HG02678 (cell line): ENCODE data around the gene MTUS2.

Source experiments
- ATAC-seq: cut with Tn5 transposase; IDR thresholded peaks from one replicate; pipeline ENCODE4 v1.9.1; 2021; ENCODE audit warnings: mild to moderate bottlenecking, moderate library complexity; ENCODE audit not compliant: unreplicated experiment

Gene MTUS2

DNA sequence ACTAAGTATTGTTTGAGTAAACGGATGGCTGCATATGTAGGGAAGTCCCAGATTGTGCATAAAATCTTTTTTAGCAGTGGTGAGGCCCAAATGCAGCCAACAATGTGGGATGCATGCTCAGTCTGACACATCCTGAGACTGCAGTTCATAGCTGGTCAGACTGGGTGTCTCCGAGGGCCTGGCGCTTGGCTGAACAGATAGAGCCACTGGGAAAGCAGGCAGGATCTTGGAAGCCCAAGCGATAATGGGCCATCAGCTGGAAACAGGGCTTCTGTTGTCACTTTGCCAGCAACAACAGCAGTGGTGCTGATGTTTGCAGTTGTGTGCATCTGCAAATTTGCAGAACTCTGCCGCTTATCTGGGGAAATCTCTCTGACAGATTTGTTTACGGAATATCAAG is 36.1 kb downstream of the MTUS2 start:
- ATAC-seq: no peak

DNA sequence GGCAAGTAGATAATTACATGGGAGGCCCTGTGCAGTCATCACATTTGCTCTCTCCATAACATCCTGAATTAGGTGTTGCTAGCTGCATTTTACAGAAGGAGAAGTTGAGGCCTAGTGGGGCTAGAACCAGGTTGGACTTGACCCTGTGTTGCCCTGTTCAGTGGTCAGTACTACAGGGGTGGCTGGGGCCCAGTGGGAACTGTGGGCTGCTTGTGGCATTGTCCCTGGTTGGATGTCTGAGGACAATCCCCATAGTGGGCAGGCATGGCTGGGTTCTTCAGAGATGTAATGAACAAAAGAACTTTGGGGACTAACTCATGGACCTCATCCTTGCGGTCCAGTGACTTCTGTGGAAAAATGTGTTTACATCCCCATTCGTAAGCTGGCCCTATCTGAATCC is 38.9 kb downstream of the MTUS2 start:
- no peak for ATAC-seq

DNA sequence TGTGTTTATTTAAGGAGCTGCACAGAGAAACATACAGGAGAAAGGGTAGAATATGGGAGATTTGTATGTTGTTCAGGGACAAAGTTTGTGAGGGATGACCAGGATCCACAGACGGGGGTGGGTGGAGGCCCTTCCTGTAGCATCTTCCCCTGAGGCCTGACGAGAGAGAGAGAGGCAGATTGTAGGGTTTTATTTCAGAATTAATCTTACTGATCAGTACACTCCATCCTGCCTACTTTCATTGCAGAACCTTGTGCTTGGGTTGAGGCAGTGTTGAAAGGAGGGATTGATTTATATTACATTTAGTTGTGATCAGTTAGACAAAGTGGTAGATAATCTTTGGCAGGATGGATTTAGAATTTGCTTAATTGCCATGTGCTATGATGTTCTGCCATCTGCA is 39.6 kb downstream of the MTUS2 start:
- ATAC-seq: no peak

DNA sequence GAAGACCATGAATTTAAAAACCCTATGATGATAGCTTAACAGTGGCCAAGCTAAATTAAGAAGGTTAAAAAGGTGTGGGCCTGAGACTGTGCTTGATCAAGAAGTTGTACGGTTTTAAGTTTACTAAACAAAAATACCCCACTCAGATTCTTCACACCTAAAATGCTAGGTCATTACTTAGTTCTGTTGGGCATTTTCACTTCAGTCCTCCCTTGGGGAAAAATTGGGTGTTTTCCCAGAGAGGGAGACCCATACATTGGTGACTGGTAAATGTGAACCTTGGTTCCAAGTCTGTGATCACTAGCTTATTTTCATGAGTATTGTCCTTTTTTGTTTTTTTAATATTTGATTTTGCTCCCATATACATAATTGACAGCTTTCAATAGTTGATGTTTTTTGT is 44.4 kb downstream of the MTUS2 start:
- ATAC-seq: no peak

GRCh38 chr13:28865149-28865744 is 45.1 kb downstream of the MTUS2 start:
- ATAC-seq: no peak

- ATAC-seq: no peak
These were observed 45.8 kb downstream of the MTUS2 start for GRCh38 chr13:28865951-28866350.

- no peak for ATAC-seq
These were observed 46.8 kb downstream of the MTUS2 start for GRCh38 chr13:28866932-28867331.

DNA sequence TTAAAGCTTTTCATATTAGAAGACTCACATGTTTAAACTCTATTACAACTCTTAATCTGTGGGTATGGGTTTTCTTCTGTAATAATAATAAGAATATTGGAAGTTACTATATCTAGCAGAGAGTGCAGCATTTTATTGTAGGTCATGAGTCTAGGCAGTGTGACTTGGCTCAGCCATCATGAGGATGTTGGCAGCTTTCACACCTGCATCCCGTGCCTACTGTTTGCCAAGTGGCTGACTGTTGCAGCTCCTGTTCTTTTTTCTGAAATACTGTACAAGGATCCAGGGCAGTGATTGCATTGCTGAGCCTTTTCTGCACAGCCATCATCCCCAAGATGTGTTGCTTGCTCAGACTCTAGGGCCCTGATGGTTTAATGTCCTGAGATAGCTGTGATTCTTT is 47.4 kb downstream of the MTUS2 start:
- no peak for ATAC-seq

- ATAC-seq: no peak
These were observed 52.5 kb downstream of the MTUS2 start for GRCh38 chr13:28872427-28873176.

GRCh38 chr13:28875846-28876615 is 55.9 kb downstream of the MTUS2 start:
- ATAC-seq: no peak

- ATAC-seq: no peak
These were observed 57.3 kb downstream of the MTUS2 start for GRCh38 chr13:28877408-28877807.

DNA sequence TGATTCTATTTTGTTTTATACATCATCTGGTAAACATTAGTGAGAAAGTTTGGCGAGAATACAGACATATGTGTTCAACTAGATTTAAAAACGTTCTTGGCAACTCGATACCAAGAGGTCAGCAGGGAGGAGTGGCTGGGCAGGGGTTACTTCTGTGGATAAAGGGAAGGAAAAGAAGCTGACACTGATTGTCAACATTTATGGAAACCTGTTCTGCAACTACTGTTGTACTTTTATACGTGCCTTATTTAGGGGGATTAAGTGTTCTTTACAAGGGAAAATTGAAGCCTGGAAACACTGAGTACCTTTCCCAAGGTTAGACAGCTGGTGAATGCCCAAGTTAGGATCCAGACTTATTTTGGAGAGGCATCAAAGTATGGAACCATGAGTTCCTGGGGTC is 65.0 kb downstream of the MTUS2 start:
- no peak for ATAC-seq

DNA sequence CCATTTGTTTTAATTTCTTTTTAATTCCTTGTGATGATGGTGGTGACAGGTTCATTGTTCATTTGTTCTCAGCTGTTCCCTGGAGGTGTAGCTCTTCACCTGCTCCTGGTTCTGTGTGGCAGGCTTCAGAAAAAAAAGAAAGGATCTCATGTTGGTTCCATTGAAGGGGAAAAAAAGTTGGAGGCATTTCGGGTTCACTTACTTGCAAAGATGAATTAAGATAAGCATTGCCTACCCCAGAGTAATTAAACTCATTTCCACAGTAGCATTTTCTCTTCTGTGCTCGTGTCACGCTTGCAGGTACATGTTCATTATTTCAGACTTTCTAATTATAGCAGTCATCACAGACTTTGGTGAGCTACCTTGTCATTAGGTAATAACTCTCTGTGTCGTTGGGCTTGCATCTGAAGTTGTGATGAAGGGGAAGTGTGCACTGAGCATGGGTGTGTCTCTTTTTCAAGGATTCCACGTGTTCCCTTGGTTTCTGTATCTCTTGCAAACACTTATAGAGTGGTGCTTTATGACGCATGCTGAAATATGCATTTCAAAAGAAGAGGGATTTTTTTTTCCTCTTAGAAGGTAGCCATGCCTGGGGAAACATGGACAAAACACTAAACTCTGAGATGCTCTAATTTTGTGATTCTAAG is 69.1 kb downstream of the MTUS2 start:
- no peak for ATAC-seq

DNA sequence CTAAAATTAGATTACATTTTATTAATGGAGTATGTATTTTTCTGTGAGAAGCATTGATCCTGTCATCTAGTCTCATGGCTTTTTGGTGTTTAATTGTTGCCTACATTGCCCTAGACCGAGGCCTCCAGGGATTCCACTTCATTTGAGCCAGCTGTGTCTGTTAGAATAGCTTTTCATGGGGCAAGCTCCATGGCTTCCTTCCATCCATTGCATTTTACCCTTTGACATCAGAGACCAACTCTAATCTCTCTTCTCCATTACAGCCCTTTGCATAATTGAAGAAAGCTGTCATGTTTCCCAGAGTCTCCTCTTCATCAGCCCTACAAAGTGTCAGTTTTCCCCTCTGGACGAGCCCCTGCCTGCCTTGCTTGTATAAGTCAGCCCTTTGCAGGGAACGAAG is 70.6 kb downstream of the MTUS2 start:
- no peak for ATAC-seq

DNA sequence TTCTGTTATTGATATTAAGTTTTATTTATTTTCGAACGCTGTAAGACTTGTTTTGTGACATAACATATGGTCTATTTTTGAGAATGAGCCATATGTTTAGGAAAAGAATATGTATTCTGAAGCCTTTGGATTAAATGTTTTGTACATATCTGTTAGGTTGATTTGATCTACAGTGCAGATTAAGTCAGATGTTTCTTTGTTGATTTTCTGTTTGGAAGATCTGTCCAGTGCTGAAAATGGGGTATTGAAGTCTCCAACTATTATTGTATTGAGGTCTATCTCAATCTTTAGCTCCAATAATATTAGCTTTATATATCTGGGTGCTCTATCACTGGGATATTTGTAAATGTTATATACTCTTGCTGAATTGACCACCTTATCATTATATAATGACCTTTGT is 97.9 kb downstream of the MTUS2 start:
- ATAC-seq: no peak

DNA sequence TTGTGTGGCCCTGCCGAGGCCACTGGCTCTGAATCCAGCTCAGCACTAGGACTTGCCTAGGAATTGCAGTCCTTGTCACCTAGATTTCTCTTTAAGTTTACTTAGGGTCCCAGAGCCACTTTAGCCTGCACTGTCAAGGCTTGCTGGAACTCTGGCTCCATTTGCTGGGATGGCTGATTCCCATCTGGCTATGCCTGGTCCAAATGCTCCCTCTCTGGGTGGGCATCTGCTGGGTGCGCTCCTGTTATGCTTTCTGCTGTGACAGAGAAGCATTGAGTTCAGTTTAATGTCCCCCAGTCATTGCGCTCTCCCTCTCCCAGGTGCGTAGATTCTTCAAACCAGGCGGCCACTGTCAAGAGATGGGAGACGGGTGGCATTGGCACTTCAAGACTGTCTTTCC is 102.2 kb downstream of the MTUS2 start:
- ATAC-seq: no peak

DNA sequence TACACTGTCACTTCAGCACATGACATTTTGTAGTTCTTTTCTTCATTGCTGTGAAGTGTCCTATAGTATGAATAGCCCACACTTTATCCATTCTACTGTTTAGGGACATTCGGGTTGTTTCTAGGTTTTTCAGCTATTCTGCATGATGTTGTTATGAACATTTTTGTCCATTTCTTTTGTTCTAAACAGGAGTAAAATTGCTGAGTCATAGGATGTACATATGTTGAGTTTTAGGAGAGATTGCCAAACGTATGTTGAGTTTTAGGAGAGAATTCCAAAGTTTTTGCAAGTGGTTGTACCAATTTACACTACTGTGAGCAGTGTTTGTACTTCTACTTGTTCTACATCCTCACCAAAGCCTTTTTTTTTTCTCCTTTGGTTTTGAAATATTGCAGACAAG is 115.0 kb downstream of the MTUS2 start:
- no peak for ATAC-seq

DNA sequence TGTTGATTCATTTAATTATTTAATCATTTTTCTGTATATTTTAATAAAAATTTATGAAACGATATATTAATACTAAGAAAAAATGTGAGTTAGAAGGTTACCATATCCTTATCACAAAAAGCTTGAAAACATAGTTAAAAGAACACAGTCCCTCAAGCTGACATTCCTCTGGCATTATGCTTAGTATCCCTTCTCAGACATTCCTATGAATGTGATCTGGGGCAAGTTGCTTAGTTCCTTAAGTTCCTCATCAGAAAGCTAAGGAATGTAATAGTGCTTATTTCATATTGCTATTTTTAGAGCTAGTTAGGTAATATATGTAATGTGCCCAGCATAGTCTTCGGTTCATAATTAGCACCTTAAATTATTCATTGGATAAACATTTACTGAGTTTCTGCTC is 122.8 kb downstream of the MTUS2 start:
- no peak for ATAC-seq

DNA sequence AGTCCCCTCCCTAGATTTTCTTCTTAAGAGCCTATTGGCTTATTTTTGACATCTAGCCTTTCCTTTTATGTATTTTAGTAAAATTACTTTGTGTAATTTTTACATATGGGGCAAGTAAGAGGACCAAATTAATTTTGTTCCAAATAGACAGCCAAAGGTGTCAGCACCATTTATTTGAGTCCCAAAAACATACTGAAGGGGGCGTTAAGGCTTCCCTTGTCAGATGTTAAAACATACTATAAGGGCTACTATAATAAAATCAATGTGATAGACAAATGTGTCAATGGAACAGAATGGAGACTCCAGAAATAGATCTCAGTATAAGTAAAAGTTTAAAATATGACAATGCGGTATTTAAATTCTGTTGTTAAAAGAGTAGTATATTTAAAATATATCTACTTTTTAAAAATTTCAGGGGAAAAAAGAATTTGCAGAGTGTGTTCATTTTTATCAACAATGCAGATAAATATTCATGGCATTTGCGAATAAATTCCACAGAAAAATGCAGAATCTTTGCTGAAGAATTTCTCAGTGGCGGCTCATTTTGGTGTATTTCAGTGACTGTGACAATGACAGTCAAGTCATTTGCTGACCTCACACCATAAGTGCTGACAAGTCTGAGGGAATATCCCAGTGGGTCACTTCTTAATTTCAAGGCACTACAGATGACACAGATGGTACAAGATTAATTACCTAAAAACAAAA is 133.7 kb downstream of the MTUS2 start:
- ATAC-seq: no peak

DNA sequence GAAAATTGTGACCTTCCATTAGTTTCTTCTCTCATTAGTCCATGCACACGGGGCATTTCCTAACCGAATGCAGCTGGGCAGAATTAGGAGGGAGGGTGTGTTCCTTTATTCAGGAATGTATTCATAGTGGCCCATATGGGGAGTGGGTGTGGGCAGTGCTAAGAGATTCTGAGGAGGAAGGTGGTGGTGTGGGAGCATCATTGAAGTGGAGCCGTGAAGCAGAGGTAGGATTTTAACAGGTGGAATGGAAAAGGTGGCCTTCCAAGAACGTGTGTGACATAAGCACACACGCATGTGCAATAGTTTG is 134.2 kb downstream of the MTUS2 start:
- no peak for ATAC-seq

- no peak for ATAC-seq
These were observed 134.7 kb downstream of the MTUS2 start for GRCh38 chr13:28954810-28955209.
